ENCODE data around the gene SMOC1. TPM values are rescaled to one million over a fixed set of nuclear protein-coding genes. Genes with fewer than 3 reads are reported as not detected.

SMOC1 gene
- total and polyA plus RNA-seq, 9 donors: 2.1 to 5.9 (median 4.5) TPM

- DNase-seq: no peak
- Histone ChIP-seq H3K4me3 (ENCODE audit: low read length) (no peak overlapping the region), H3K36me3 (ENCODE audit: control insufficient read depth, insufficient read depth, low read length) (no peaks in the 10 kb centered on the region), H3K4me1 (ENCODE audit: control insufficient read depth, insufficient read depth, low read length) (no peaks in the 10 kb centered on the region), H3K27me3 (ENCODE audit: control insufficient read depth, insufficient read depth, low read length) (no peaks in the 10 kb centered on the region), H3K27ac (ENCODE audit: low read length) (no peak overlapping the region), H3K9me3 (replicated peaks; ENCODE audit: control insufficient read depth, low read depth, low read length) (no peaks in the 10 kb centered on the region)
- 100% methylated on average over 1 of the region's 1 CpG for WGBS (ENCODE audit: insufficient coverage)
Observed at GRCh38 chr14:69913686-69914085, 34.5 kb downstream of the SMOC1 start.

GRCh38 chr14:69916396-69916795, 37.2 kb downstream of the SMOC1 start:
- no peak overlapping the region for H3K27ac ChIP-seq (ENCODE audit: low read length)
- H3K4me1 ChIP-seq (ENCODE audit: control insufficient read depth, insufficient read depth, low read length): no peaks in the 10 kb centered on the region
- 56% methylated on average over 1 of the region's 1 CpG for WGBS (ENCODE audit: insufficient coverage)
- H3K9me3 ChIP-seq (replicated peaks; ENCODE audit: control insufficient read depth, low read depth, low read length): no peaks in the 10 kb centered on the region
- H3K36me3 ChIP-seq (ENCODE audit: control insufficient read depth, insufficient read depth, low read length): no peaks in the 10 kb centered on the region
- no peak overlapping the region for H3K4me3 ChIP-seq (ENCODE audit: low read length)
- H3K27me3 ChIP-seq (ENCODE audit: control insufficient read depth, insufficient read depth, low read length): no peaks in the 10 kb centered on the region
- DNase-seq: no peak

GRCh38 chr14:69917287-69917686, 38.1 kb downstream of the SMOC1 start:
- no peaks in the 10 kb centered on the region for H3K27me3 ChIP-seq (ENCODE audit: control insufficient read depth, insufficient read depth, low read length)
- whole genome bisulfite sequencing (ENCODE audit: insufficient coverage): 81% methylated on average over 4 of the region's 9 CpGs
- no peaks in the 10 kb centered on the region for H3K4me1 ChIP-seq (ENCODE audit: control insufficient read depth, insufficient read depth, low read length)
- H3K9me3 ChIP-seq (replicated peaks; ENCODE audit: control insufficient read depth, low read depth, low read length): no peaks in the 10 kb centered on the region
- DNase-seq: no peak
- no peaks in the 10 kb centered on the region for H3K36me3 ChIP-seq (ENCODE audit: control insufficient read depth, insufficient read depth, low read length)
- no peak overlapping the region for H3K27ac ChIP-seq (ENCODE audit: low read length)
- H3K4me3 ChIP-seq (ENCODE audit: low read length): no peak overlapping the region

- no peaks in the 10 kb centered on the region for H3K27me3 ChIP-seq (ENCODE audit: control insufficient read depth, insufficient read depth, low read length)
- no peaks in the 10 kb centered on the region for H3K4me1 ChIP-seq (ENCODE audit: control insufficient read depth, insufficient read depth, low read length)
- H3K36me3 ChIP-seq (ENCODE audit: control insufficient read depth, insufficient read depth, low read length): no peaks in the 10 kb centered on the region
- no peak overlapping the region for H3K27ac ChIP-seq (ENCODE audit: low read length)
- H3K9me3 ChIP-seq (replicated peaks; ENCODE audit: control insufficient read depth, low read depth, low read length): no peaks in the 10 kb centered on the region
- 82% methylated on average over 1 of the region's 1 CpG for WGBS (ENCODE audit: insufficient coverage)
- H3K4me3 ChIP-seq (ENCODE audit: low read length): no peak overlapping the region
- no peak for DNase-seq
Observed at GRCh38 chr14:69919815-69920214, 40.6 kb downstream of the SMOC1 start.

GRCh38 chr14:69921052-69921451, 41.8 kb downstream of the SMOC1 start:
- H3K27me3 ChIP-seq (ENCODE audit: control insufficient read depth, insufficient read depth, low read length): peaks cover 2% of the 10 kb centered on the region
- H3K27ac ChIP-seq (ENCODE audit: low read length): no peak overlapping the region
- no peak overlapping the region for H3K4me3 ChIP-seq (ENCODE audit: low read length)
- H3K9me3 ChIP-seq (replicated peaks; ENCODE audit: control insufficient read depth, low read depth, low read length): no peaks in the 10 kb centered on the region
- H3K4me1 ChIP-seq (ENCODE audit: control insufficient read depth, insufficient read depth, low read length): peaks cover under 1% of the 10 kb centered on the region
- no peak for DNase-seq
- WGBS (ENCODE audit: insufficient coverage): 82% methylated on average over 8 of the region's 9 CpGs
- H3K36me3 ChIP-seq (ENCODE audit: control insufficient read depth, insufficient read depth, low read length): no peaks in the 10 kb centered on the region

- WGBS (ENCODE audit: insufficient coverage): 67% methylated on average over 5 of the region's 6 CpGs
- Histone ChIP-seq H3K27ac (ENCODE audit: low read length) (no peak overlapping the region), H3K9me3 (replicated peaks; ENCODE audit: control insufficient read depth, low read depth, low read length) (no peaks in the 10 kb centered on the region), H3K27me3 (ENCODE audit: control insufficient read depth, insufficient read depth, low read length) (peaks cover 2% of the 10 kb centered on the region), H3K4me3 (ENCODE audit: low read length) (no peak overlapping the region), H3K36me3 (ENCODE audit: control insufficient read depth, insufficient read depth, low read length) (no peaks in the 10 kb centered on the region), H3K4me1 (ENCODE audit: control insufficient read depth, insufficient read depth, low read length) (peaks cover 7% of the 10 kb centered on the region)
- no peak for DNase-seq
Observed at GRCh38 chr14:69922198-69922597, 43.0 kb downstream of the SMOC1 start.

GRCh38 chr14:69924201-69924600, 45.0 kb downstream of the SMOC1 start:
- no peak overlapping the region for H3K4me3 ChIP-seq (ENCODE audit: low read length)
- peaks cover 7% of the 10 kb centered on the region for H3K4me1 ChIP-seq (ENCODE audit: control insufficient read depth, insufficient read depth, low read length)
- peaks cover 9% of the 10 kb centered on the region for H3K27me3 ChIP-seq (ENCODE audit: control insufficient read depth, insufficient read depth, low read length)
- WGBS (ENCODE audit: insufficient coverage): 20% methylated on average over 1 of the region's 5 CpGs
- no peak overlapping the region for H3K27ac ChIP-seq (ENCODE audit: low read length)
- no peaks in the 10 kb centered on the region for H3K9me3 ChIP-seq (replicated peaks; ENCODE audit: control insufficient read depth, low read depth, low read length)
- H3K36me3 ChIP-seq (ENCODE audit: control insufficient read depth, insufficient read depth, low read length): no peaks in the 10 kb centered on the region
- no peak for DNase-seq

GRCh38 chr14:69928111-69928523, 48.9 kb downstream of the SMOC1 start:
- peaks cover 17% of the 10 kb centered on the region for H3K27me3 ChIP-seq (ENCODE audit: control insufficient read depth, insufficient read depth, low read length)
- DNase-seq: no peak

GRCh38 chr14:69930780-69931379, 51.7 kb downstream of the SMOC1 start:
- H3K4me1 ChIP-seq (ENCODE audit: control insufficient read depth, insufficient read depth, low read length): peaks cover 9% of the 10 kb centered on the region
- H3K9me3 ChIP-seq (replicated peaks; ENCODE audit: control insufficient read depth, low read depth, low read length): no peaks in the 10 kb centered on the region
- no peak overlapping the region for H3K27ac ChIP-seq (ENCODE audit: low read length)
- no peaks in the 10 kb centered on the region for H3K36me3 ChIP-seq (ENCODE audit: control insufficient read depth, insufficient read depth, low read length)
- WGBS (ENCODE audit: insufficient coverage): 62% methylated on average over 11 of the region's 11 CpGs
- no peak overlapping the region for H3K4me3 ChIP-seq (ENCODE audit: low read length)
- peak; percentile 12 for DNase-seq
- peaks cover 20% of the 10 kb centered on the region for H3K27me3 ChIP-seq (ENCODE audit: control insufficient read depth, insufficient read depth, low read length)

More at GRCh38 chr14:69928111-69928523, 48.9 kb downstream of the SMOC1 start:
- no peak overlapping the region for H3K4me3 ChIP-seq (ENCODE audit: low read length)
- 33% methylated on average over 6 of the region's 6 CpGs for WGBS (ENCODE audit: insufficient coverage)
- H3K36me3 ChIP-seq (ENCODE audit: control insufficient read depth, insufficient read depth, low read length): no peaks in the 10 kb centered on the region
- H3K4me1 ChIP-seq (ENCODE audit: control insufficient read depth, insufficient read depth, low read length): peaks cover 9% of the 10 kb centered on the region
- no peak overlapping the region for H3K27ac ChIP-seq (ENCODE audit: low read length)
- H3K9me3 ChIP-seq (replicated peaks; ENCODE audit: control insufficient read depth, low read depth, low read length): no peaks in the 10 kb centered on the region

GRCh38 chr14:69931960-69932359, 52.7 kb downstream of the SMOC1 start:
- H3K4me1 ChIP-seq (ENCODE audit: control insufficient read depth, insufficient read depth, low read length): peaks cover 2% of the 10 kb centered on the region
- no peak overlapping the region for H3K27ac ChIP-seq (ENCODE audit: low read length)
- H3K4me3 ChIP-seq (ENCODE audit: low read length): no peak overlapping the region
- WGBS (ENCODE audit: insufficient coverage): 100% methylated on average over 1 of the region's 12 CpGs
- H3K9me3 ChIP-seq (replicated peaks; ENCODE audit: control insufficient read depth, low read depth, low read length): no peaks in the 10 kb centered on the region
- DNase-seq: no peak
- H3K27me3 ChIP-seq (ENCODE audit: control insufficient read depth, insufficient read depth, low read length): peaks cover 20% of the 10 kb centered on the region
- no peaks in the 10 kb centered on the region for H3K36me3 ChIP-seq (ENCODE audit: control insufficient read depth, insufficient read depth, low read length)

- H3K27me3 ChIP-seq (ENCODE audit: control insufficient read depth, insufficient read depth, low read length): peaks cover 22% of the 10 kb centered on the region
- no peak overlapping the region for H3K4me3 ChIP-seq (ENCODE audit: low read length)
- no peak for DNase-seq
- H3K36me3 ChIP-seq (ENCODE audit: control insufficient read depth, insufficient read depth, low read length): no peaks in the 10 kb centered on the region
- peaks cover 2% of the 10 kb centered on the region for H3K4me1 ChIP-seq (ENCODE audit: control insufficient read depth, insufficient read depth, low read length)
- H3K27ac ChIP-seq (ENCODE audit: low read length): no peak overlapping the region
- no peaks in the 10 kb centered on the region for H3K9me3 ChIP-seq (replicated peaks; ENCODE audit: control insufficient read depth, low read depth, low read length)
- WGBS (ENCODE audit: insufficient coverage): 78% methylated on average over 10 of the region's 10 CpGs
Observed at GRCh38 chr14:69932391-69932790, 53.2 kb downstream of the SMOC1 start.

Data from muscle of leg (tissue), 11 donors.